GM21529 (cell line): ENCODE data around the gene MAMSTR.
"Not testable (repeated sequence)": the region's sequence is repeated elsewhere in the genome, so short reads cannot be mapped to it uniquely, and the experiment has no call there.

Source experiments
- ATAC-seq: cut with Tn5 transposase; IDR thresholded peaks from one replicate; pipeline ENCODE4 v1.9.1; 2021; ENCODE audit not compliant: unreplicated experiment

Gene MAMSTR

DNA sequence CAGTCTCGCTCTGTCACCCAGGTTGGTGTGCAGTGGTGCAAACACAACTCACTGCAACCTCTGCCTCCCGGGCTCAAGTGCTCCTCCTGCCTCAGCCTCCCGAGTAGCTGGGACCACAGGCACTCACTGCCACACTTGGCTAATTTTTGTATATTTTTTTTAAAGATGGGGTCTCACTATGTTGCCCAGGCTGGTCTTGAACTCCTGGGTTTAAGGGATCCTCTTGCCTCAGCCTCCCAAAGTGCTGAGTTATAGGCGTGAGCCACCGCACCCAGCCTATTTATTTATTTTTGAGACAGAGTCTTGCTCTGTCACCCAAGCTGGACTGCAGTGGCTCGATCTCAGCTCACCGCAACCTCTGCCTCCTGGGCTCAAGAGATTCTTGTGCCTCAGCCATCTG, 32.9 kb downstream of the MAMSTR start:
- ATAC-seq, result not testable (repeated sequence)

DNA sequence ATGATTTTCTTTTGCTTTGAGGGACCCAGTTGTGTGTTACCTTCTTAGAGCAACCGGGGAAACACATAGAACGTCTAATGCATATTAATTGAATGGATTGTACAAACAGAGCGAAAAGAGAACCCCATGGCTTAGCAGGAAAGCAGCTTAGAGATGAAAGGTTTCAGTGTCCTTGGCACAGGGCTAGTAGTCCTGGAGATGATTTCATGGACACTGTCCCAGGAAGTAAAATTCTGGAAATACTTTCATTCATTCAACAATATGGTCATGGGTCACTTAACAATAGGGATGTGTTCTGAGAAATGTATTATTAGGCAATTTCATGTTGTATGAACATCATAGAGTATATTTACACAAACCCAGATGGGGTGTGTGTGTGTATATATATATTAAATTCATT, 33.4 kb downstream of the MAMSTR start:
- ATAC-seq, result no peak

DNA sequence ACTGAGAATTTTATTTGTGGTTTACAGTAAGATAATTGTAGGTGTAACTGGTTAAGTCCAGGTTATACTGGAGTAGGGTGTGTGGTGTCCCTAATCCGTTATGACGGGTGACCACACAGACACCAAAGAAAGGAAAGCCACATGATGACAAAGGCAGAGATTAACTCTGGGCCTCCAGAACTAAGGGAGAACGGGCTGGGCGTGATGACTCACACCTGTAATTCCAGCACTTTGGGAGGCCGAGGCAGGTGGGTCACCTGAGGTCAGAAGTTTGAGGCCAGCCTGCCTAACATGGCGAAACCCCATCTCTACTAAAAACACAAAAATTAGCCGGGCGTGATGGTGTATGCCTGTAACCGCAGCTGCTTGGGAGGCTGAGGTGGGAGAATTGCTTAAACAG, 33.9 kb downstream of the MAMSTR start:
- ATAC-seq, result no peak

- no peak for ATAC-seq
Observed at GRCh38 chr19:48683349-48683748, 36.2 kb downstream of the MAMSTR start.

- no peak for ATAC-seq
Observed at GRCh38 chr19:48681127-48681470, 38.4 kb downstream of the MAMSTR start.

DNA sequence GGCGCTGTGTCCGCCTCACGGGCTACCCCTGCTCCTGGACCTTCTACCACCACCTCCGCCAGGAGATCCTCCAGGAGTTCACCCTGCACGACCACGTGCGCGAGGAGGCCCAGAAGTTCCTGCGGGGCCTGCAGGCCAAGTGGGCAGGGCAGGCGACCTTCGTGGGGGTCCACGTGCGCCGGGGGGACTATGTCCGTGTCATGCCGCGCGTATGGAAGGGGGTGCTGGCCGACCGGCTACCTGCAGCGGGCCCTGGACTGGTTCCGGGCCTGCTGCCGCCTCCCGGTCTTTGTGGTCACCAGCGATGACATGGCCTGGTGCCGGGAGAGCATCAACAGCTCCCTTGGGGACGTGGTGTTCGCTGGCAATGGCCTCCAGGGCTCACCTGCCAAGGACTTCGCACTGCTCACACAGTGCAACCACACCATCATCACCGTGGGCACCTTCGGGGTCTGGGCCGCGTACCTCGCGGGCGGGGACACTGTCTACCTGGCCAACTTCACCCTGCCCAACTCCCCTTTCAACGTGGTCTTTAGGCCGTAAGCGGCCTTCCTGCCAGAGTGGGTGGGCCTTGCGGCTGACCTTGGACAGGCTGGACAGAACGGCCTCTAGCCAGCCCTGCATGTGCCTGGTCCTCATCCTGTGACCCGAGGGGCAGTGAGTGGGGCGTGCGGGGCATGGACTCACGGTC, 38.9 kb downstream of the MAMSTR start:
- ATAC-seq, result no peak

DNA sequence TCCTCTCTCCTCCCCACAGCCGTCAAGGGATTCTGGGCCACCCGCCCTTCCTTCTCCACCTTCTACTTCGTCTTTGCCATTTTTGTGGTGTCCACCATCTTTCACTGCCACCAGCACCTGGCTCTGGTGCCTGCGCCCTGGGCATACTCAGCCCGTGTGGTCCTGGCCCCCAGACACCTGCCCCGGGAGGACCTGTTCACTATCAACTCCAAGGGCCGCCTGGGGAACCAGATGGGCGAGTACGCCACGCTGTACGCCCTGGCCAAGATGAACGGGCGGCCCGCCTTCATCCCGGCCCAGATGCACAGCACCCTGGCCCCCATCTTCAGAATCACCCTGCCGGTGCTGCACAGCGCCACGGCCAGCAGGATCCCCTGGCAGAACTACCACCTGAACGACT, 39.5 kb downstream of the MAMSTR start:
- ATAC-seq, result not testable (repeated sequence)

DNA sequence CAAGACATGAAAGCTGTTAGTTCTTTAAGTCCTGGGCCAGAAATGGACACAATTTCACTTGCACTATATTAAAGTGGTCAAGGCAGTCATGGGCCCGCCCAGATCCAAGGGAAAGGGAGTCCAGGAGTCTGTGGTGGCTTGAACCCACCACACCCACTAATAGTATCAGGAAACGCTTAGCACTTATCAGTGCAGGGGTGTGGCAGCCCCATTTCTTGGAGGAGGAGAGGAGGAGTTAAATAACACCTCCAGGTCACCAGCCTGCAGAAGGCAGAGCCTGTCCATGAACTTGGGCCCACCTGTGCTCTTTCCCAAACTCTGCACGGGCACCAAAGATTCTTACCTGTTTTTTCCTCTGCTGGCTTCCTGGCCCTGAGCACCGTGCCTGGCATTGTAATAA, 41.3 kb downstream of the MAMSTR start:
- ATAC-seq, result no peak

DNA sequence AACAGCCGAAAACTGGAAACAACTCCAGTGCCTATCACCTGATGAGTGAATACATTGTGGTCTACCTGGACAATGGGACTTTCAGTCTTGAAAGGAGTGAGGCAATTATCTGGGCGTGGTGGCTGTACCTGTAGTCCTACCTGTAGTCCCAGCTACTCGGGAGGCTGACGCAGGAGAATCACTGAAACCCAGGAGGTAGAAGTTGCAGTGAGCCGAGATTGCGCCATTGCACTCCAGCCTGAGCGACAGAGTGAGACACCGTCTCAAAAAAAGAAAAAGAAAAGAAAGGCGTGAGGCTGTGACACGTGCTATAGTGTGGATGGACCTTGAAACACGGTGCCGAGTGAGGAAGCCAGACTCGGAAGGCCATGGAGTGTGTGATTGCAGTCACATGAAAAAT, 42.6 kb downstream of the MAMSTR start:
- no peak for ATAC-seq

- no peak for ATAC-seq
Observed at GRCh38 chr19:48676487-48676886, 43.0 kb downstream of the MAMSTR start.

DNA sequence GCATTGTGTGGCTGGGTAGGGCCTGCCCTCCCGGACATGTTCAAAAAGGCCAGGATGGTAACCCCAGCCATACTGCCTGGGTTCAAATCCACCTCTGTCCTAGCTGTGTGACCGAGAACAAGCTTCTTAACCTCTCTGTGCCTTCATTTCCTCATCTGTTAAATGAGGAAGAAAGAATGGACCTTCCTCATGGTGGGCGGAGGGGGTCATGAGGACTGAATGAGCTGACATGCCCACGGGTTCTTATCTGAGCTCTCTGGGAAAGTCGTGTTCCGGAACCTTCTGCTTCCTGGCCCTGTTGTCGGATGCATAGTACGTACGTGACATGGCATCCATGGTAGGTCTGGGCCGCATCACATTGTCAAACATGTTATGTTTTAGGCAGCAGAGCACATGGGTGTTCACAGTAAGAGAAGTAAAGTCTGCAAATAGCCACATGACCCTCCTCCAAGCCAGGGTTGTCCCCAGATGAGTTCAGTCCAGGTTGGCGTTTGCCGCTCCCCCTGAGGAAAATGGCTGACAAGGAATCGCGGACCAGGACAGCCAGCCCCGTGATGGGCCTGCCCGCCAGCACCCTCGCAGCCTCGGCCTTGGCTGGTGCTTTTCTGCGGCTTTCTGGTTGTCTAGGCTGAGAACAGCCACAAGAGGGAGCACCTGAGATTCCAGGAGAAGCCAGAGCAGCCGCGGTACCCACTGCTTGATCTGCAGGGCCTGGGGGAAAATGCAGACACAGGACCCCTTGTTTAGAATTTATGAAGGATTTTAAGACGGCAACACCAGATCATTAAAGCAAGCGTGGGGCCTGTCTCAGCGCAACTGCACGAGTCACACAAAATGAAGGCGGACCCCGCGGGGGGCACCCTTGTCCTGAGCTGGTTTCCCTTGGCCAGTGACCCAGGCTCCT, 44.4 kb downstream of the MAMSTR start:
- ATAC-seq, result no peak

- ATAC-seq, result no peak
Observed at GRCh38 chr19:48674216-48674809, 45.2 kb downstream of the MAMSTR start.

DNA sequence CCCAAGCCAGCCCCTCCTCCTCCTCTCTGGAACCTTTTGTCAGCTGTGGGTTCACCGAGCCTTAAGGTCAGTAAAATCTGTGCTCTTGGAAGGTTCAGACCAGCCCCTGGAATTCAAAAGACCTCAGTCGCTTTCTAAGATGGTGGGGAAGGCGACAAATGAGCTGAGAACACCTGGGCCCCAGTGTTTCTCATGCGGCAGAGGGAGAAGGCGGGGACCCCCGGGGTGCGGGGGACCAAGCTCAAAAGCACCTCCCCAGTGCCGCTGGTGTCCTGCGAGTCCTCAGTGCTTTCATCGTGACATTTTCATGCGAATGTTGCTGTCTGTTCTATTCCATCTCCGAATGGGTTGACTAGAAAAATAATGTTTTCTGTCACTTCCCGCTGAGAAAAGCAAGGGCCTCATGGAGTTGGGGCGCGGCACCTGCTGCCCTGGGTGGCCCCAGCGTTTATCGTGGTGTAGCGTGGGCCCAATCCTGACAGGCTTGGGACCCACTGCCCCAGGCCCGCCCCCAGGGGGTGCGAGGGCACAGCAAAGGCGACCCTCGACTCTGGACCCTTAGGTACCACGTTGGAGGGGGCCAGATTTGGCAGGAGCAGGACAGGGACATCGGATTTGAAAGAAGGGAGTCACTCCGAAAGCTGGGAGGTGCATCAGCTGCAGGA, 46.0 kb downstream of the MAMSTR start:
- no peak for ATAC-seq

DNA sequence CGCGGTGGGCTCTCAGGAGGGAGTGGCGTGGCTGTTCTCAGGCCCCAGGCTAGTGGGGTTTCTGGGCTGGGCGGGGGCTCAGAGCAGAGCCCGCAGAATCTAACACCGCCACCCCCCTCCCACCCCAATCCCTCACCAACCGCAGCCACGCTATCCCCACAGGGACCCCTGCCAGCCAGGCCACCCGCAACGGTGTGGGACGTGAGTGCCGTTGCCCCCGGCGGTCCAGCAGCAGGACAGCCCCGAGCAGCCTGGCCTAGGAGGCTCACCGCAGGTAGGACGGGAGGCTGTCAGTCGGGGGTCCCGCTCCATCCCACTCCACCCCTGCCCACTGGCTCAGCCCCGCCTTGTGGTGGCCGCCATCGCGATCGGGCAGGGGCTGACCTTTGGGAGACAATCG, 46.5 kb downstream of the MAMSTR start, which contains the start of gene NTN5:
TSS of gene NTN5 (minus strand) at position 24 of the 400 bp plus-strand sequence. CDS start 2,031 bp downstream, outside the sequence.
- no peak for ATAC-seq

GRCh38 chr19:48671446-48671995, 48.0 kb downstream of the MAMSTR start:
- no peak for ATAC-seq

DNA sequence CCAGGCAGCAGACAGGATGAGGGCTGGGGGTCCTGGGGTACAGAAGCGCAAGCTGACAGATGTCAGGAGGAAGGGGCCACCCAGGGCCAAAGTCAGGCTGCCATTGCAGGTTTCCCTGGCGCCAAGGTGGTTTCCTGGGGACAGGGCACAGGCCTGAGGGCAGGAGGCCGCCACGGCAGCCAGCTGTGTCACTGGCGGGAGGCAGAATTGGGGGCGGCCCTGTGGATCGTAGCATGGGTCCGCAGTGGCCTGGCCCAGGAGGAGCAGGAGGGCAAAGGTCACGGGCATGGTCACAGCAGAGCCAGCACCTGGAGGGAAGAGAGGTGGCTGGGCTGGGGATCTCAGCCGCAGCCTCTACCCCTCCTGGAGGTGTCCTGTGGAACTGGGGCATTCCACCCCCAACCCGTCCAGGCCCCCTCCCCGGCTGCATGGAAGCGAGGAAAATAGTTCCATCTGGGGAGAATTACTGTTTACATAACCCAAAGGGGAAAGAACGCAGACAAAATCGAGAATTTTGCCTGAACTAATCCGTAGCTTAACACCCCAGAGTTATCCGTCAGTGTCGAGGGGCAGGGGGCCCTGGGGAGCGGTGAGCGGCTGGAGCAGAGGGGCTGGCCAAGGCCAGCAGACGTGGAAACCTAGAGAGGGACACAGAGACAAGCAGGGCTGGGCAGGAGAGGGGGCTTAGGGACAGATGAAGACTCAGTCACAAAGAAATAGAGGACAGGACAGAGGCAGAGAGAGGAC, 48.7 kb downstream of the MAMSTR start:
- no peak for ATAC-seq

DNA sequence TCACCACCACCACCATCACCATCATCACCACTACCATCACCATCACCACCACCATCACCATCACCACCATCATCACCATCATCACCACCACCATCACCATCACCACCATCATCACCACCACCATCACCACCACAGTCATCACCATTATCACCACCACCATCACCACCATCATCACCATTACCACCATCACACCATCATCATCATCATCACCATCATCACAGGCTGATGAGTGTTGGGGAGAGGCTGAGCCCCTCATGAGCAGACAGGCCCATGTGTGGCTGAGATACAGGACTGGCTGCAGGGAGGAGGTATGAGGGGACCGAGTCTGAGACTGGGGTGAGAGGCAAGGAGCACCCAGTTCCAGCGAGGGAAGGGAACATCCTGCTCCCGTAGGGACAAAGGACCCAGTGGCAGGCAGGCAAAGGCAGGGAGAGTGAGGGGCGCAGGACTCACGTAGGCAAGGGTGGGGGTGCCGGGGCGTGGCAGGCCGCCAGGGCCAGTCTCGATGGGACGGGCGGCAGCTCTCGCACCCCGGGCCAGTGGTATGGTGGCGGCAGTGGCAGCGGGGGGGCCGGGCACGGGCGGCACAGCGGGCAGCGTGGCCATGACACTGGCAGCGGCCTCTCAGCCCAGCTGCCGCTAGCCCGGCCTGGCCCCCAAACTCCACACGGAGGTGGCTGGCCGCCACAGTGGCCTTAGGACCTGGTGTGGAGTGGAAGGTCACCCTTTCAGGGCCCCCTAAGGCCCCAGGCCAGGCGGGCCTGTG, 49.4 kb downstream of the MAMSTR start:
- no peak for ATAC-seq

DNA sequence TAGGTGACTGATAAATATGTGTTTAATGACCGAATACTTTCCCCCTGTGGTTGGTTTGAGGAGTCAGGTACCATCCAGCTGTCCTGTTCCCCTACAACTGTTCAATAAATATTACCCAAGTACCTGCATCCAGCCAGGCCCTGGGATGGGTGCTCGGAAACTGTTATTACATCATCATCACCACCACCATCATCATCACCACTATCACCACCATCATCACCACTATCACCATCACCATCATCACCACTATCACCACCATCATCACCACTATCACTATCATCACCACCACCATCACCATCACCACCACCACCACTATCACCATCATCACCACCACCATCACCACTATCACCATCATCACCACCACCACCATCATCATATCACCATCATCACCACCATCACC, 50.8 kb downstream of the MAMSTR start:
- ATAC-seq, result no peak

- no peak for ATAC-seq
Observed at GRCh38 chr19:48668332-48668731, 51.2 kb downstream of the MAMSTR start.

DNA sequence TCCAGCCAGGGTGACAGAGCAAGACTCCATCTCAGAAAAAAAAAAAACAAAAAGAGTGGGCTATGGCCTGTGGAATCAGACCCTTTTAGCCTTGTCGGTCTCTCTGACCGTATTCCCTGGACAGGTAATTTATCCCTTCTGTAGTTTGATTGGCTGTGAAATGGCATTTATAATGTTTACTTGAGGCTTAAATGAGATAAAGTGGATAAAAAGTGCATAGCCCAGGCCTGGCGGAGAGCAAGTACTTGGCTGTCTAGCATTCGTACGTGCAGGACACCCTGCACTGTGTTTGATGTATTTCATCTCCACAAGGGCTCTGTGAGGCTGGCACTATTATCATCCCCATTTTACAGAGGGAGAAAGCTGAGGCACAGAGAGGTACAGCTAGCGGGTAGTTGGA, 53.7 kb downstream of the MAMSTR start:
- no peak for ATAC-seq
